Endothelial cell (in vitro differentiated cells): ENCODE data around the gene ARL9. TPM values are rescaled to one million over a fixed set of nuclear protein-coding genes. Genes with fewer than 3 reads are reported as not detected.

Experiments
- DNase-seq: peaks from one replicate; pipeline ENCODE4 v3.0.0; 2021; ENCODE audit warnings: low spot score
- H3K27ac Mint-ChIP-seq: one replicate; pipeline ENCODE4 v1.8.0; 2021; ENCODE audit warnings: mixed read lengths, inconsistent platforms; ENCODE audit not compliant: unreplicated experiment
- H3K27me3 Mint-ChIP-seq: one replicate; pipeline ENCODE4 v1.8.0; 2021; ENCODE audit warnings: mild to moderate bottlenecking, moderate library complexity, mixed read lengths, inconsistent platforms; ENCODE audit not compliant: unreplicated experiment
- H3K36me3 Mint-ChIP-seq: one replicate; pipeline ENCODE4 v1.8.0; 2021; ENCODE audit warnings: mild to moderate bottlenecking, low read depth, mixed read lengths, inconsistent platforms; ENCODE audit not compliant: unreplicated experiment
- H3K4me1 Mint-ChIP-seq: one replicate; pipeline ENCODE4 v1.8.0; 2021; ENCODE audit warnings: mild to moderate bottlenecking, mixed read lengths, inconsistent platforms; ENCODE audit not compliant: unreplicated experiment
- H3K4me3 Mint-ChIP-seq: one replicate; pipeline ENCODE4 v1.8.0; 2021; ENCODE audit warnings: mild to moderate bottlenecking, mixed read lengths, inconsistent platforms; ENCODE audit not compliant: unreplicated experiment
- H3K9me3 Mint-ChIP-seq: one replicate; pipeline ENCODE4 v1.8.0; 2021; ENCODE audit warnings: mixed read lengths, inconsistent platforms; ENCODE audit not compliant: unreplicated experiment
- CTCF ChIP-seq: fragments of 200-600 bp; sonication (generic); IDR thresholded peaks from one replicate; pipeline ENCODE4 v1.5.0; 2021; ENCODE audit warnings: antibody characterized with exemption; ENCODE audit not compliant: unreplicated experiment
- total RNA-seq: library from RNA; stranded (reverse); fragmentation: NEBNext Ultra II Directional; extraction: Animal tissue kit (Norgen Biotek cat#: 25700); gene quantifications from one replicate; pipeline ENCODE4 v1.2.1, GENCODE V29; 2021; ENCODE audit not compliant: unreplicated experiment

The ARL9 gene
- total RNA-seq, 1 donor from 2014 or later: not detected

GRCh38 chr4:56511098-56511497 is 5.5 kb downstream of the ARL9 start:
- TF ChIP-seq CTCF: no peak
- H3K4me1 Mint-ChIP-seq: peaks cover 7% of the 10 kb centered on the region
- DNase-seq: no peak
- no peaks in the 10 kb centered on the region for H3K9me3 Mint-ChIP-seq
- peaks cover 3% of the 10 kb centered on the region for H3K27me3 Mint-ChIP-seq
- H3K36me3 Mint-ChIP-seq: no peaks in the 10 kb centered on the region
- H3K4me3 Mint-ChIP-seq: no peak overlapping the region
- no peak overlapping the region for H3K27ac Mint-ChIP-seq

DNA sequence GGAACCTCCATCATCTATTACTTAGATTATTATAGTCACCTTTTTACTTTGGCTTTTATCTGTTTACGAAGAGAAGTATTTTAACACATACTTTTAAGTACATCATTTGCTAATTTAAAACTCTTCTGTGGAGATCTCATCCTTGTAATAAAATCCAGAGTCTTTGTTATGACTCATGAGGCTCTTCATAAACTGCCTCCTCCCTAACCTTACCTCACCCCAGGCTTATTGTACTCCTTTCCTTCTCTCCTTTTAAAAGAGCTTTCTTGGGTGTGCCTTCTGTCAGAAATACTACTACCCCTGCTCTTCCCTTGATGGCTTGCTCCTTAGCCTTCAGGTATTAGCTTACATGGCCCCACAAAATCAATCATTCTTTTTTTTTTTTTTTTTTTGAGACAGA is 6.6 kb downstream of the ARL9 start:
- Mint-ChIP-seq H3K4me3 (no peak overlapping the region), H3K9me3 (no peaks in the 10 kb centered on the region), H3K4me1 (no peaks in the 10 kb centered on the region), H3K27me3 (no peaks in the 10 kb centered on the region), H3K36me3 (no peaks in the 10 kb centered on the region), H3K27ac (no peak overlapping the region)
- no peak for TF ChIP-seq CTCF
- no peak for DNase-seq

DNA sequence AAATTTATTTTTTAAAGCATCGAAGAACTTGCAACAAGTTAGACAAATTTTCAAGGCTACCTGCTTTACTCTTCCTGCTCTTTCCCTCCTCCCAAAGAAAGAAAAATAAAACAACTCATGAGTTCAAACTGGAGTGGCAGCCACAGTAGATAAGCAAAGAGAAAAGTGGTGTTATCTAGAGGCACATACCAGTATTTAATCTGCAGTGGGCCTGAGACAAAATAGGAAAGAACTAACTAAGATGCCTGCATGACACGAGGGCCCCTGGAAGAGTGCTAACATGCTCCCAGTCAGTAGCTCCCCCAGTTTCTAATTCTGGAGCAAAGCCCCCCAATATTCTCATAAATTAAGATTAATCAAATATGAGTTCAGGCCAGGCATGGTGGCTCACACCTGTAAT is 7.9 kb downstream of the ARL9 start:
- H3K9me3 Mint-ChIP-seq: no peaks in the 10 kb centered on the region
- TF ChIP-seq CTCF: no peak
- H3K27ac Mint-ChIP-seq: no peak overlapping the region
- H3K4me3 Mint-ChIP-seq: no peak overlapping the region
- H3K27me3 Mint-ChIP-seq: no peaks in the 10 kb centered on the region
- no peaks in the 10 kb centered on the region for H3K4me1 Mint-ChIP-seq
- no peak for DNase-seq
- H3K36me3 Mint-ChIP-seq: no peaks in the 10 kb centered on the region

DNA sequence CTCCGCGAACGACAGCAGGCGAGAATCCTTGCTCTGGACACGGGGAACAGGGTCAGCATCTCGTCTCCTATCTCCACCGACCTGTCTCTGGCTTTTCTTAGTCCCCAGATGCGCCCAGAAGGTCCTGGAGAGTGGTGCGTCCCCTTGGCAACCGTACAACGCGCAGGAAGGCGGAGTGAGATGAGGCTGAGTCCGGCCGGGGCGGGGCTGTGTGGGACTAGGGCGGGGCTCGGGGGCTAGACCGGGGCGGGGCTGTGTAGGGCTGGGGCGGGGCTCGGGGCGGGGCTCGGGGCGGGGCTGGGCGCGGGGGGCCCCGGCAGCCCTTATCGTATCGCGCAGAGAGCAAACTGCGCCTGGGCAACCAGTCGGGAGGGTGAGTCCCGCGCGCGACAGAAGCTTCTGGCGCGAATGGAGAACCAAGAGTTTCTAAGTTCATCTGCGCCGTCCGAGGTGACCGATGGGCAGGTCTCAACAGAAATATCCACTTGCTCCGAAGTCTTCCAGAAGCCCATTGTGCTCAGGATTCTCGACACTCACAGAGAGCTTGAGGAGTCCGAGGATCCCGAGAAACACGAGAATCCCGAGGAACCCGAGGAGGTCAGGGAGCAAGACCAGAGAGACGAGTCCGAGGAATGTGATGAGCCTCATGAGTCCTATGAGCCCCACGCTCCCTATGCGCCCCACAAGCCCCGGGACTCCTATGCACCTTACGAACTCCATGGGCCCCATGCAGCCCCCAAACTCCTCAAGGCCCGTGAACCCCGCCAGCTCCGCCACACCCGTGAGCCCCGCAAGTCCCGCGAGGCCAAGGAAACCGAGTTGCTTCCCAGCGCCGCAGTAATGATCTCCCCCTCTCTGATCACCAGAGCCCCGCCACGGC is 24.9 kb downstream of the ARL9 start:
- no peaks in the 10 kb centered on the region for H3K9me3 Mint-ChIP-seq
- peak; percentile 87 for DNase-seq
- TF ChIP-seq CTCF: no peak
- no peaks in the 10 kb centered on the region for H3K4me1 Mint-ChIP-seq
- no peaks in the 10 kb centered on the region for H3K36me3 Mint-ChIP-seq
- peaks cover 9% of the 10 kb centered on the region for H3K27me3 Mint-ChIP-seq
- H3K27ac Mint-ChIP-seq: no peak overlapping the region
- peak overlapping the region; percentile 81 for H3K4me3 Mint-ChIP-seq

DNA sequence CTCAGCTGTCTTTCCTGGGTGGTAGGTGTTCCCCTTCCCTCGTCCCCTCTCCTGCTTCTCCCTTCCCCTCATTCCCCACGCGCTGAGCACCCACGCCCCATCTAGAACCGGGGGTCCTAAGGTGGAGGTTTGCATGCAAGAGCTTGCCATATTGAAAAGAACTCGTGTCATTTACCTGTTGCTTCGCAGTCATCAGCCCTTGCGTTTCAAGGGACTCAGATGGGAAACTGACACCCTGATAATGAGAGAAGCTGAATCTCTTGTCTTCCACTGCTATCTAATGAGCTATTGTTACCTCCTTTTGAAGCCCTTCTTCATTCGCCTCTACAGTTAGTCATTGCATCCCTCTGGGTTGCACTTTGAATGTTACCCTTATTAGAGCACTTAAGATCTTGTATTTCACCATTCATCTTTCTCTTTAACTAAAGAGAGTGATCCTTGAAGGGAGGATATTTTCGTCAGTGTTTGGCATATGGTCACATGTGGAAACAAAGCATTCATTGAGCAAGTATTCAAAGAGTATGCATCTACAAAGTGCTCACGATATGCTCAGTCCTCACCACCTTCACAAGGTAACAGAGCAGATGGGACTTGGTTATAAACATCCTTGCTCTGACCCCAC is 25.7 kb downstream of the ARL9 start:
- Mint-ChIP-seq H3K27me3 (peaks cover 9% of the 10 kb centered on the region), H3K4me1 (no peaks in the 10 kb centered on the region), H3K36me3 (no peaks in the 10 kb centered on the region), H3K27ac (no peak overlapping the region), H3K4me3 (no peak overlapping the region), H3K9me3 (no peaks in the 10 kb centered on the region)
- no peak for TF ChIP-seq CTCF
- no peak for DNase-seq
